GM18498 (cell line): Measurements from ENCODE around the gene HYCC1.
"Not testable (repeated sequence)": the region's sequence is repeated elsewhere in the genome, so short reads cannot be mapped to it uniquely, and the experiment has no call there.

Experiments used
- ATAC-seq: cut with Tn5 transposase; IDR thresholded peaks from one replicate; pipeline ENCODE4 v1.9.1; 2021; ENCODE audit warnings: mild to moderate bottlenecking, moderate library complexity; ENCODE audit not compliant: unreplicated experiment

HYCC1 gene

DNA sequence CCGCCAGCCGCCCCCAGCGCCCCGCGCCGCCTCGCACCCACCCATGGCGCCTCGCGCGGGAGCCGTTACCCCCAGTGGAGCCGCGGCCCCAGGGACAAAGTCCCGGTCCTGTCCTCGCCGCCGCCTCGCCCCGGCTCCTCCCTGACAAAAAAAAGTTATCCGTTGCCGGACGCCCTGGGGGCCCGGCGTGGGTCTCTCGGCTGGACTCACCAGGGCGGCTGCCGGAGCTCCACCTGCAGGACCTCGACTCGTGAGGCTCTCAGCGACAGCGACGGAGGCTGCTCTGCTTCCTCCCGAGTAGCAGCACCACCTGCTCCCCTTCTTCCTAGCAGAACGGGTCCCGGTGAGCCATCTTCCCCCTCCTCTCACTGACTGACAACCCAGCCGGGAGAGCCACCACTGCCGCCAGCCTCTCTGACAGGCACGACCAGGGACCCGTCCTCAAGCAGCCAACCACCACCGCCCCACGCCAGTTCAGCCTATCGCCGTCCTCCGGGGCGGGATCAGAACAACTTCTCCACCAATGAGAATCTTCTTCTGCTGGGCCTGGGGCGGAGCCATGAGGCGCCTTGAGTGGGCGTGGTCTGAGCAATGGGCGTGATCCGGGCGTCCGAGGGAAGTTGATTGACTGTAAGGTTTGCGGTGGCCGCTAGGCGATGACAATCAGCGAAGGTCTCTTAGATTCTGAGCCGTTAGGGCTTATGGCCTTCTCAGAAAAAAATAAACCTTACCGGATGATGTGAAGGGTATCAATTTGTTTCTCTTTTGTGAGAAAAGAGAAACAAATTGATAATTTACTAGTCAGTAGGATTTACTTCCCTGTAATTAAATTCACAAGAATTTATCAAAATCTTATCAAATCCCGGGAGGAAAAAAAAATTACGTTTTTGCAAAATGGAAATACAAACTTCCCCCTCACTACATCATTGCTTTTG is at the start of gene HYCC1:
TSS of gene HYCC1 (minus strand) at position 416 of the 935 bp plus-strand sequence. CDS start 23,019 bp downstream, outside the sequence.
- peak; percentile 95 for ATAC-seq

DNA sequence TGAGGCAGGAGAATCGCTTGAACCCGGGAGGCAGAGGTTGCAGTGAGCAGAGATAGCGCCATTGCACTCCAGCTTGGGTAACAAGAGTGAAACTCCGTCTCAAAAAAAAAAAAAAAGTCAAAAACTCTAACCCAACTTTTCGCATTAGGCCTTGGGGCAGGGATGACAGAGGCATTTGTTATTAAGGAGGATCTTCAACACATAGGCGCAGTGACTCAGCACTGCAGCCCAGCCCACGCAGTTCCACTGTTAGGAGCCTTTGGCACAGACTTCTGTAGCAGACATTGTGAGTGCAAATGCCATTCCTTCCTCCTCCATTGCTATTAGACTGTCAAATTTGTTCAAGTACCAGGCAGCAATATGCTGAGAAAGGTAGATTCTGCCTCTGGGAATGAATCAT is 48.5 kb upstream of the HYCC1 start:
- no peak for ATAC-seq

DNA sequence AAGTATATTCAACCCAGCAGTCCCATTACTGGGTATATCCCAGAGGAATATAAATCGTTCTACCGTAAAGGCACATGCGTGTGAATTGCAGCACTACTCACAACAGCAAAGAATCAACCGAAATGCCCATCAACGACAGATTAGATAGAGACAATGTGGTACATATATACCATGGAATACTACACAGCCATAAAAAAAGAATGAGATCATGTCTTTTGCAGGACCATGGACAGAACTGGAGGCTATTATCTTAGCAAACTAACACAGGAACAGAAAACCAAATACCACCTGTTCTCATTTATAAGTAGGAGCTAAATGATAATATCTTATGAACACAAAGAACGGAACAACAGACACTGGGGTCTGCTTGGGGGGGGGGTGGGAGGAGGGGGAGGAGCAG is 47.4 kb upstream of the HYCC1 start:
- ATAC-seq: no peak

DNA sequence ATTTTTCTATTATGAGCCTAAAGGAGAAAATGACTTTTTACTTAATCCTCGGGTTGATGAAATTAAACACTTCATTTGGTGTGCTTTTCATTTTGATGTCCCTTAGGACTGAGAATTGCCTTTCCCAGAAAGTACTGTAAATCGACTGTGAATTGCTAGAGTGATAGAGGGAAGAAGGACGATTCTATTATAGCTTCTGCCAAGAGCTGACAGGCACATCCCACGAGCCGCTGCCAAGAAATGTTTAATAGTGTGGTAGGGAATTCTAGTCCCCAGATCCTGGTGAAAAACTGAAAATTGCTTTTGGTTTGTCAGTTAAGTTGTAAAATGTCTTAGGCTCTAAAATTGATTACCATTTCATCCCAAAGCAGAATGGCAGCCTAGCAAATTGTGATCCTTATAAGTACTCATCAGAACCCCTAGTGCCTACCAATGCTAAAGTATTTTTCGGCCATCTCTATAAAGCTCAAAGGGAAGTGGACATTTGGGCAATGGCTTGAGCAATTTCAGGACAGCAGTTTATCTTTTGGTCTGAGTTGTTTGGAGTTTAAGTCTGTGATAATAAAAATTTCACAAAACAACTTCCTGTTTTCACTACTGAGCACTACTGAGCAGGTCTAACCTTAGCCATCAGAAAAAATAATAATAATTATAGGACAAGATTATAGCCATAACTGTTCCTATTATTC is 44.6 kb upstream of the HYCC1 start:
- no peak for ATAC-seq

DNA sequence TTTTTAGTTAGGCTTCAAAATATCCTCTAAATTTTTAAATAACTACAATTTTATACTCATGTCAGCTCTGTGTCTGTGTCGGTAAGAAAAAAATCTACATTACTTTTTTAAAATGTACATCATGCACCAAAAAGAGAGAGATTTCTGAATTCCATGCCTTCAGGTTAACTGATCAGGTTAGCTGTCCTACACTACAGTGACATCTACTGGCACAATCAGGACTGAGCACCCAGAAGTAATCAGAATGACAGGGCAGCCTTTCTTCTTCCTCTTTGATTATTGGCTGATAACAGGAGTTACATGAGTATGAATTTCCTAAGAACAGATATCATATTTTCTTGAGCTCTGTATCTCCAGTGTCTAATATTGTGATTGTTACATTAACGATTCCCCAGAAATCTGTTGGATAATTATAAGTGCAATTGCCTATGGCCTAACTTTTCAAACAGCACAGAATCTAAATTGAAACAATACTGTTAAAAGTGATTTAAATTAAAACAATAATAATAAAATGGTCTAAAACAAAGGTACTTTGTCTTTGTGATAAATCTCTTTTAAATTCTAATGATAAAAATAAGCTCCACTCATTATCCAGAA is 41.8 kb upstream of the HYCC1 start:
- peak; percentile 62 for ATAC-seq

DNA sequence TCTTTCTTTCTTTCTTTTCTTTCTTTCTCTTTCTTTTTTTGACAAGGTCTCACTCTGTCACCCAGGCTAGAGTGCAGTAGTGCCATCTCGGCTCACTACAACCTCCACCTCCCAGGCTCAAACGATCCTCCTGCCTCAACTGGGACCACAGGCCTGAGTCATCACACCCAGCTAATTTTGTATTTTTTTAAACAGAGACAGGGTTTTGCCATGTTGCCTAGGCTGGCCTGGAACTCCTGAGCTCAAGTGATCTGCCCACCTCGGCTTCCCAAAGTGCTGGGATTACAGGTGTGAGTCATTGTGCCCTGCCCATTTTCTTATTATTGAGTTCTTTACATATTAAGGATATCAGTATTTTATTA is 37.2 kb upstream of the HYCC1 start:
- ATAC-seq: not testable (repeated sequence)

DNA sequence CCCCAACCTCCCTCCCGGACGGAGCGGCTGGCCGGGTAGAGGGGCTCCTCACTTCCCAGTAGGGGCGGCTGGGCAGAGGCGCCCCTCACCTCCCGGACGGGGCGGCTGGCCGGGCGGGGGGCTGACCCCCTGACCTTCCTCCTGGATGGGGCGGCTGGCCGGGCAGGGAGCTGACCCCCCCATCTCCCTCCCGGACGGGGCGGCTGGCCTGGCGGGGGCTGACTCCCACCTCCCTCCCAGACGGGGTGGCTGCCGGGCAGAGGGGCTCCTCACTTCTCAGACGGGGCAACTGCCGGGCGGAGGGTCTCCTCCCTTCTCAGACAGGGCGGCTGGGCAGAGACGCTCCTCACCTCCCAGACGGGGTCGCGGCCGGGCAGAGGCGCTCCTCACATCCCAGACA is 32.4 kb upstream of the HYCC1 start:
- not testable (repeated sequence) for ATAC-seq

DNA sequence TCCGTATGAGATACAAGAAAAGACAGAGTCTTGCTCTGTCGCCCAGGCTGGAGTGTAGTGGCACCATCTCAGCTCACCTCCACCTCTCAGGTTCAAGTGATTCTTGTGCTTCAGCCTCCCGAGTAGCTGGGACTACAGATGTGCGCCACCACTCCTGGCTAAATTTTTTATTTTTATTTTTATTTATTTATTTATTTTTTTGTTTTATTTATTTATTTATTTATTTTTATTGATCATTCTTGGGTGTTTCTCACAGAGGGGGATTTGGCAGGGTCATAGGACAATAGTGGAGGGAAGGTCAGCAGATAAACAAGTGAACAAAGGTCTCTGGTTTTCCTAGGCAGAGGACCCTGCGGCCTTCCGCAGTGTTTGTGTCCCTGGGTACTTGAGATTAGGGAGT is 31.2 kb upstream of the HYCC1 start:
- not testable (repeated sequence) for ATAC-seq

DNA sequence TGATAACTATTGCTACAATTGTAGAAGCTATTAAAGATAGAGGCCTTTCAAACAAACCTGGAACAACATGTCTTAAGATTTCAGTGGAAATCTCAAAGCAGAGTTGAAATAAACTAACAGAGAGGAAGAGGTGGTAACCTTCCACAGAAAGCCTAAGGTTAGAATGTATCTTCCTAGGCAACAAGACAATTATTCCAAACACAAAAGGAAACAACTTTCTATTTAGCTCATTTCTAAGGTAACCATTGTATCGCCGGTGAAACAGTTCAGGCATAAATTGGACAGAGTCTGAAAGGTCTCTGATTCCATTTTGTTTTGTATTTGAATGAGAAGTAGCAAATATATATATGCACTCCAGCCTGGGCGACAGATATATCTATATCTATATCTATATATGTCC is 30.7 kb upstream of the HYCC1 start:
- no peak for ATAC-seq

DNA sequence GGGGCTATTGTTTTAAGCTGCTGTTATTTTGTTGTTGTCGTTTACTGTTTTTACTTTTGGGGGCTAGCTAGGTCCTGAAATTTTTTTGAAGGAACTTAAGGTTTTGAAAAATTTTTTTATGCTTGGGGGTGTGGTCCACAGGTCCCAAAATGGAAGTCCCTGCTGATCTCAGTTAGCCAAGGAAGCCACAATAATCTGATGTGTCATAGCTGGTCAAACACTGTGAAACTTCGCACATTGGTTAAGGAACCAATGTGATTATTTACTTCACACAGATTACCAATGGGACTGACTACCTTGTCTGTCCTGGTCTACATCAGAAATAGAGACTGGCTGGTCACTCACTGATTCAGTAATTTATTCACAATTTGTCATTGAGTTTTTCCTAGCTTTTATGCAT is 29.5 kb upstream of the HYCC1 start:
- ATAC-seq: no peak

DNA sequence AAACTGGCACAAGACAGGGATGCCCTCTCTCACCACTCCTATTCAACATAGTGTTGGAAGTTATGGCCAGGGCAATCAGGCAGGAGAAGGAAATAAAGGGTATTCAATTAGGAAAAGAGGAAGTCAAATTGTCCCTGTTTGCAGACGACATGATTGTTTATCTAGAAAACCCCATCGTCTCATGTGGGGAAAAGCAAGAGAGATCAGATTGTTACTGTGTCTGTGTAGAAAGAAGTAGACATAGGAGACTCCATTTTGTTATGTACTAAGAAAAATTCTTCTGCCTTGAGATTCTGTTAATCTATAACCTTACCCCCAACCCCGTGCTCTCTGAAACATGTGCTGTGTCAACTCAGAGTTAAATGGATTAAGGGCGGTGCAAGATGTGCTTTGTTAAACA is 25.7 kb upstream of the HYCC1 start:
- ATAC-seq: not testable (repeated sequence)

DNA sequence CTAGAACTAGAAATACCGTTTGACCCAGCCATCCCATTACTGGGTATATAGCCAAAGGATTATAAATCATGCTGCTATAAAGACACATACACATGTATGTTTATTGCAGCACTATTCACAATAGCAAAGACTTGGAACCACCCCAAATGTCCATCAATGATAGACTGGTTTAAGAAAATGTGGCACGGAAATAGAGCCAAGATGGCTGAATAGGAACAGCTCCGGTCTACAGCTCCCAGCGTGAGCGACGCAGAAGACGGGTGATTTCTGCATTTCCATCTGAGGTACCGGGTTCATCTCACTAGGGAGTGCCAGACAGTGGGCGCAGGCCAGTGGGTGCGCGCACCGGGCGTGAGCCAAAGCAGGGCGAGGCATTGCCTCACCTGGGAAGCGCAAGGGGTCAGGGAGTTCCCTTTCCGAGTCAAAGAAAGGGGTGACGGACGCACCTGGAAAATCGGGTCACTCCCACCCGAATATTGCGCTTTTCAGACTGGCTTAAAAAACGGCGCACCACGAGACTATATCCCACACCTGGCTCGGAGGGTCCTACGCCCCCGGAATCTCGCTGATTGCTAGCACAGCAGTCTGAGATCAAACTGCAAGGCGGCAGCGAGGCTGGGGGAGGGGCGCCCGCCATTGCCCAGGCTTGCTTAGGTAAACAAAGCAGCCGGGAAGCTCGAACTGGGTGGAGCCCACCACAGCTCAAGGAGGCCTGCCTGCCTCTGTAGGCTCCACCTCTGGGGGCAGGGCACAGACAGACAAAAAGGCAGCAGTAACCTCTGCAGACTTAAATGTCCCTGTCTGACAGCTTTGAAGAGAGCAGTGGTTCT is 21.8 kb upstream of the HYCC1 start:
- not testable (repeated sequence) for ATAC-seq

DNA sequence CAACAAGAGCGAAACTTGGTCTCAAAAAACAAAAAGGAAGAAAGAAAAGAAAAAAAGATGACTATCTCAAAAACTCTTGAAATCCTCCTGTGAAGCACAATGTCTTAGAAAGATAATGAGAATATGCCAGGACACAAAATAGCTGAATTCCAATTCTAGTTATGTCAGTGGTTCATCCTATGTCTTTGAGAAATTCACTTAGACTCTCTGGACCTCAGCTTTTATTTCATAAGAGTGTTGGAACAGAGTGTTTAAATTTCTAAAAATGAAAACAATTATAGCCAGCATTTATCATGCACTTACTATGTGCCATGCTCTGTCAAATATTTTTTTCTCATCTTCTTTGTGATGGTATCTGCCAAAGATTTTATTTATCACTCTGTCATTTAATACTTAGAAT is 13.3 kb upstream of the HYCC1 start:
- no peak for ATAC-seq

DNA sequence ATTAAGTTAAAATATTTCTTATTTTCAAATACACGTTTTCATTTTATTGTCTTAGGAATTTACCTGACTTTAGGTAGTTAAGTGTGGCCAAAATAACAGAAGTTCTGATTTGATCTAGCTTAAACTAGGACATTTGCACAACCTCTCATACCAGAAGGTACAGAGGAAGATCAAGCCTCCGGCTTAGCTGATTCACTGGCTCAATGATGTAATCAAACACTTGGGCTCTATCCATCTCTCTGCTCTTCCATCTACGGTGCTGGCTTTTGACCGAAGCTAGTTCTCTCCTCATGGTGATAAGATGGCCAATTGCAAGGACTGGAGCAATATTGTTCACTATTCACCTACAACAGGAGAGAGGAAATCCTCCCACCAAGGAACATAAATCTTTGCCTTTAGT is 12.2 kb upstream of the HYCC1 start:
- ATAC-seq: no peak

DNA sequence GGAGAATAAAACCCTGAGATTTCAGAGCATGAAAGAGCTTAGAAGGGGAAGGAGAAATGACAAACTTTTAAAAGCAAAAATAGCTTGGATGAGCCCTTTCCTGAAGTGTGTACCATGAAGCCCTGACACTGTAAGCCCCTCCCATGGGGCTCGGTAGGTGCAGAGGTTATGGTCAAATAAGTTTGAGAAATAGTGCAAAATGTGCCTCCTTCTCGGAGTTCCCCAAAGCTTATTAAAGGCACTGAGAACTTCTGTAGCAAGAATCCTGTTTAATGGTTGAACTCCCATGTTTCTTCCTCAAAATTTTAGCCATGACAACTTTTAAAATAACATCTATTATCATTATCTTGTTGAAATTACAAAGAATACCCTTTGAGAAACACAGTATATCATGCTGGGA is 10.5 kb upstream of the HYCC1 start:
- no peak for ATAC-seq

DNA sequence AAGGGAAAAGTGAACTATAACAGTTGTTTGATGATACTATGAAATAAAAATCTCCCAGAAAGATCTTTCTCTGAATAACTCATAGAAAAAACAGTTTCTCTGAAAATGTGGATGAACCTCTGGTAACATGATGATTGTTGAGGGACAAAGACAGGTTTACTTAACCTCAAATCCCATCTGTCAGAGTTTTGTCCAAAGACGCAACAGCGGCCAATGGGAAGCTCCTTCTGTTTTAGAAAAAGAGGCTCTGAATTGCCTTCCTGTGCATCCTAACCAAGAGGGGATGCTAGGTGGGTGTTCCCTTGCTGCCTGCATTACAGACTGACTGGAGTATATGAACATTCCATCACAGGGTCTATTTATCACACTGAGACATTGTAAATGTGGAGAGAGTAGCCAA is 8.9 kb upstream of the HYCC1 start:
- no peak for ATAC-seq

DNA sequence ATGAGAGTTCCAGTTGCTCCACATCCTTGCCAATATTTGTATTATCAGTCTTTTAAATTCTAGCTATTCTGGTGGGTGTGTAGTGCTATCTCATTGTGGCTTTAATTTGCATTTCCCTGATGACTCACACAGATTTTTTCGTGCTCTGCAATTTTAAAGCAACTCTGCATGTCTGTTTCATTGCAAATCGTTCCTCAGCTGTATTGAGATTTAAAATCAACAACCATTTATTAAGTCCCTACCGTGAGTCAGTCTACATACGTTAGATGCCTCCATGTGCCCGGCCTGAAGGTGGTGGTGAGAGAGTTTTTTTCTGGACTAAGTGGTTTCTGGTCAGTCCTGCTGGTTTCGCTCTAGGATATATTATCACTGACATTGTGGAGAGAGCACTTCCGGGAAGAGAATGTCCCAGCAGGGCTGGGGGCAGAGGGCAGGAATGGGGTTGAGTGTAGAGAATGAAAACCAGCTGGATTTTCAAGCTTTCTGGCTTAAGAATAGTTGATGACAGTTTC is 8.4 kb upstream of the HYCC1 start:
- no peak for ATAC-seq

DNA sequence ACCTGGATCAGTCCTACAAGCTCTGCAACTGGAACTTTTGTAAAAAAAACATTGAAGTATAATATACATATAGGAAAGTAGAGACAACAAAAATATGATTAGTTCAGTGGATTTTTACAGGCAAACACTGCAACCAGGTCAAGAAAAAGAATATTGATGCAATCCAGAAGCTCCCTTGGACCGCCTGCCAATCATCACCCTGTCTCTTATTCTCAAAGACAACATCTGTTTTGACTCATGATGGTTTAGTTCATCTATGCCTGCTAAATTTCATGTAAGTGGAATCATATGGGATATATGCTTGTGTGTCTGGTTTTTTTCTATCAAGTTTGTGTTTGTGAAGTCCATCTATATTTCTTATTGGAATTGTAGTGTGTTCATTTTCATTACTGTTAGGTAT is 7.7 kb upstream of the HYCC1 start:
- no peak for ATAC-seq

DNA sequence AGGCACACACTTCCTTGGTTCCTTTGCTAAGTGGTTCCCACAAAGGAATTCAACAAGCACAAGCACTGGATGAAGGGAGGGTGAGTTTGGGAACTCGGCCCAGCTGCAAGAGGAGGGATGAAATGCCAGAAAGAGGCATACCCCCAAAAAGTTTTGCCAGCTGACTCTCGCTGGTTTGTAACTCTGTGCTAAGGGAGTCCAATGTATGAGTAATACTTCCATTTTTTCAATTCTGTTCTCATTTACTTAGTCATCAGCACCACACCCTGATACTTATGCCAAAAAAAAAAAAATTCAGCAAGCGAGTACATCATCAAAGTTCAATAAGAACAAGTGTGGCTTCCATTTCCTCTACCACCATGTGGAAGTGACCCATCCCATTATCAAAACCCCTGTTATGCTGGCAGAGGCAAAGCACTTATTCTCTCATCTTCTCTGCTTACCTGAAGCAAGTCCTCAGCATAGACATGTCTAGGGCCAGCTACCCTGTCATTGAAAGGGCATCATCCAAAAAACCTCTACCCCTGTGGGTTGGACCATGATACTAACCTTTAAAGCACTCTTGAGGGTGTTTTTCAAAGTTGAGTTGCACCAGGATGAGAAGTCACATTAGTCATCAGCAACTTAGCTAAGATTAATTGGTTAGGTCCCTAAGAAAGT is 6.9 kb upstream of the HYCC1 start:
- ATAC-seq: no peak

DNA sequence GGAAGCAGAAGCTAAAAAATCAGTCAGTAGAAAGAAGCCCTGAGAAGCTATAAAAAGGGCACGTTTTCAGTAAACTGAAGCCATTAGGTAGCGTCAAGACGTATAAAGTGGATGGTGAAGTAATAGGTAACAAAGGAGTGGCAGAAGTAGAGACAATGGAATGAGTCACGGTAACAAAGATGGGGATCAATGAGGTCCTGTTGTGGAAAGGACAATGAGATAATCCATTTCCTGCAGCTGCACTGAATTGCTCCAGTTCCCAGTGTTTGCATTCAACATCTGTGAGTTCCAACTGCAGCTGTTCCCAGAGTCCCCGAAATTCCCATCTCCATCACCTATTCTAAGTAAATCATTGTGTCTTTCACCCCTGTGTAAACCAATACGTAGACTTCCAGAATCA is 4.8 kb upstream of the HYCC1 start:
- ATAC-seq: no peak
